WTC11 (cell line): ENCODE data around the gene PPTC7. TPM values are rescaled to one million over a fixed set of nuclear protein-coding genes. Genes with fewer than 3 reads are reported as not detected.

Experiments used
- ATAC-seq: fragments of 200-7000 bp; cut with Tn5 transposase; 2 replicates; pipeline ENCODE4 v1.10.0; 2021; ENCODE audit warnings: mild to moderate bottlenecking, moderate library complexity
- CTCF ChIA-PET: fragments of 300-600 bp; sonication (Branson Sonifier 250); formaldehyde crosslinking; loops from one replicate; lab custom pipeline; 2021; ENCODE audit warnings: antibody characterized with exemption; lab: Charles Lee
- POLR2A ChIA-PET: fragments of 350-600 bp; sonication (Branson Sonifier 250); formaldehyde crosslinking; loops from one replicate; lab custom pipeline; 2021; ENCODE audit warnings: antibody characterized with exemption; lab: Charles Lee
- DNase-seq: peaks from one replicate; pipeline ENCODE4 v3.0.0; 2021; ENCODE audit warnings: low spot score
- H3K27ac Mint-ChIP-seq: 2 replicates; pipeline ENCODE4 v1.8.0; 2021; ENCODE audit warnings: mixed read lengths
- H3K27me3 Mint-ChIP-seq: 2 replicates; pipeline ENCODE4 v1.8.0; 2021; ENCODE audit warnings: low read depth, mild to moderate bottlenecking, moderate library complexity, mixed read lengths
- H3K36me3 Mint-ChIP-seq: 2 replicates; pipeline ENCODE4 v1.8.0; 2021; ENCODE audit warnings: mixed read lengths
- H3K4me1 Mint-ChIP-seq: 2 replicates; pipeline ENCODE4 v1.8.0; 2022; ENCODE audit warnings: mixed read lengths
- H3K4me3 Mint-ChIP-seq: 2 replicates; pipeline ENCODE4 v1.8.0; 2021; ENCODE audit warnings: mild to moderate bottlenecking, moderate library complexity, mixed read lengths
- H3K9me3 Mint-ChIP-seq: 2 replicates; pipeline ENCODE4 v1.8.0; 2021; ENCODE audit warnings: mixed read lengths
- AFF4 ChIP-seq: sonication (generic); formaldehyde crosslinking; IDR thresholded peaks from 2 replicates; pipeline ENCODE4 v1.8.1; 2023; ENCODE audit warnings: mild to moderate bottlenecking, missing genetic modification reagents, borderline replicate concordance
- ATF1 ChIP-seq: sonication (generic); formaldehyde crosslinking; IDR thresholded peaks from 2 replicates; pipeline ENCODE4 v1.8.1; 2023; ENCODE audit warnings: mild to moderate bottlenecking, moderate library complexity, missing genetic modification reagents
- ATF3 ChIP-seq: sonication (generic); formaldehyde crosslinking; conservative IDR thresholded peaks from 2 replicates; pipeline ENCODE4 v1.8.1; 2022; ENCODE audit warnings: mild to moderate bottlenecking, missing genetic modification reagents
- HMGA2 ChIP-seq: fragments of 250-450 bp; sonication (Bioruptor Pico); IDR thresholded peaks from 2 replicates; pipeline ENCODE4 v1.4.0; 2021; ENCODE audit warnings: mild to moderate bottlenecking, moderate library complexity
- JAZF1 ChIP-seq: fragments of 250-450 bp; sonication (Bioruptor Pico); IDR thresholded peaks from 2 replicates; pipeline ENCODE4 v1.9.0; 2021; ENCODE audit warnings: moderate library complexity, mild to moderate bottlenecking, inconsistent platforms
- KAT7 ChIP-seq: sonication (generic); formaldehyde crosslinking; IDR thresholded peaks from 2 replicates; pipeline ENCODE4 v1.8.1; 2023; ENCODE audit warnings: missing genetic modification reagents, mild to moderate bottlenecking, borderline replicate concordance
- MXD4 ChIP-seq: fragments of 250-450 bp; sonication (Bioruptor Pico); IDR thresholded peaks from 2 replicates; pipeline ENCODE4 v1.8.0; 2021; ENCODE audit warnings: mild to moderate bottlenecking, moderate library complexity, borderline replicate concordance
- NFATC4 ChIP-seq: fragments of 250-450 bp; sonication (Bioruptor Pico); IDR thresholded peaks from 2 replicates; pipeline ENCODE4 v1.9.0; 2021; ENCODE audit warnings: mild to moderate bottlenecking
- NFYB ChIP-seq: sonication (generic); formaldehyde crosslinking; conservative IDR thresholded peaks from 2 replicates; pipeline ENCODE4 v1.8.0; 2022; ENCODE audit warnings: low read depth, missing genetic modification reagents
- SMAD4 ChIP-seq: sonication (generic); formaldehyde crosslinking; IDR thresholded peaks from 2 replicates; pipeline ENCODE4 v1.8.0; 2022; ENCODE audit warnings: mild to moderate bottlenecking, missing genetic modification reagents
- SOX15 ChIP-seq: fragments of 250-450 bp; sonication (Bioruptor Pico); IDR thresholded peaks from 2 replicates; pipeline ENCODE4 v1.9.0; 2021; ENCODE audit warnings: mild to moderate bottlenecking
- SP1 ChIP-seq: sonication (generic); formaldehyde crosslinking; conservative IDR thresholded peaks from 2 replicates; pipeline ENCODE4 v1.8.1; 2022; ENCODE audit warnings: missing genetic modification reagents
- TEAD1 ChIP-seq: sonication (generic); formaldehyde crosslinking; IDR thresholded peaks from 2 replicates; pipeline ENCODE4 v1.8.0; 2022; ENCODE audit warnings: mild to moderate bottlenecking, missing genetic modification reagents
- TEAD4 ChIP-seq: sonication (generic); formaldehyde crosslinking; IDR thresholded peaks from 2 replicates; pipeline ENCODE4 v1.8.0; 2022; ENCODE audit warnings: mild to moderate bottlenecking, missing genetic modification reagents
- USF1 ChIP-seq: sonication (generic); formaldehyde crosslinking; IDR thresholded peaks from 2 replicates; pipeline ENCODE4 v1.8.0; 2022; ENCODE audit warnings: mild to moderate bottlenecking, missing genetic modification reagents
- ZNF138 ChIP-seq: sonication (generic); formaldehyde crosslinking; conservative IDR thresholded peaks from 2 replicates; pipeline ENCODE4 v1.8.1; 2022; ENCODE audit warnings: mild to moderate bottlenecking, moderate library complexity, missing genetic modification reagents
- ZNF232 ChIP-seq: sonication (generic); formaldehyde crosslinking; IDR thresholded peaks from 2 replicates; pipeline ENCODE4 v1.8.0; 2022; ENCODE audit warnings: mild to moderate bottlenecking, missing genetic modification reagents
- ZNF281 ChIP-seq: sonication (generic); formaldehyde crosslinking; IDR thresholded peaks from 2 replicates; pipeline ENCODE4 v1.8.0; 2023; ENCODE audit warnings: mild to moderate bottlenecking, missing genetic modification reagents
- total RNA-seq: library from RNA; stranded (reverse); gene quantifications from 3 replicates; pipeline ENCODE4 v1.2.3, GENCODE V29; 2021
- TF ChIP-seq, protein P1 (sequence below): sonication (generic); formaldehyde crosslinking; IDR thresholded peaks from 2 replicates; pipeline ENCODE4 v1.8.0; 2023; ENCODE audit warnings: missing genetic modification reagents
- TF ChIP-seq, protein P2 (sequence below): fragments of 250-450 bp; sonication (Bioruptor Pico); IDR thresholded peaks from 2 replicates; pipeline ENCODE4 v1.9.0; 2021; ENCODE audit warnings: mild to moderate bottlenecking, borderline replicate concordance
- TF ChIP-seq, protein P3 (sequence below): fragments of 250-450 bp; sonication (Bioruptor Pico); IDR thresholded peaks from 2 replicates; pipeline ENCODE4 v1.8.0; 2021; ENCODE audit warnings: mild to moderate bottlenecking
- TF ChIP-seq, protein P4 (sequence below): sonication (generic); formaldehyde crosslinking; IDR thresholded peaks from 2 replicates; pipeline ENCODE4 v1.8.1; 2023; ENCODE audit warnings: mild to moderate bottlenecking, moderate library complexity, missing genetic modification reagents

PPTC7 gene
- total RNA-seq, 1 experiment from 2014 or later = 15.6 TPM

DNA sequence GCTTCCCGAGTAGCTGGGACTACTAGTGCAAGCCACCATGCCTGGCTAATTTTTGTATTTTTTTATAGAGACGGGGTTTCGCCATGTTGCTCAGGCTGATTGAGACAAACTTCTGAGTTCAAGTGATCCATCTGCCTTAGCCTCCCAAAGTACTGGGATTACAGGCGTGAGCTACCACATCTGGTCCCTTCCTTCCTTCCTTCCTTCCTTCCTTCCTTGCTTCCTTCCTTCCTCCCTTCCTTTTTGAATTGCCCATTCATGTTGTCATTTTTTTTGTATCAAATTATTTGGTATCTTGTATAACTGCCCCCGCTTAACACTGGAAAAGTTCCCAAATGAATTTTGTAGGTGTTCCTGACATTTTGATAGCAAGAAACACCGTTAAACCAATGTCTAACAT is 69.3 kb downstream of the PPTC7 start (continued):
- TF ChIP-seq ZNF281 (CRISPR knock-in tag) (no peak), KAT7 (no peak), HMGA2 (no peak), MXD4 (CRISPR knock-in tag) (no peak), SMAD4 (CRISPR knock-in tag) (no peak), ZNF138 (CRISPR knock-in tag) (no peak), ATF1 (CRISPR knock-in tag) (no peak), JAZF1 (no peak), SP1 (CRISPR knock-in tag) (no peak), ZNF232 (CRISPR knock-in tag) (no peak)
- TF ChIP-seq, protein P1, sequence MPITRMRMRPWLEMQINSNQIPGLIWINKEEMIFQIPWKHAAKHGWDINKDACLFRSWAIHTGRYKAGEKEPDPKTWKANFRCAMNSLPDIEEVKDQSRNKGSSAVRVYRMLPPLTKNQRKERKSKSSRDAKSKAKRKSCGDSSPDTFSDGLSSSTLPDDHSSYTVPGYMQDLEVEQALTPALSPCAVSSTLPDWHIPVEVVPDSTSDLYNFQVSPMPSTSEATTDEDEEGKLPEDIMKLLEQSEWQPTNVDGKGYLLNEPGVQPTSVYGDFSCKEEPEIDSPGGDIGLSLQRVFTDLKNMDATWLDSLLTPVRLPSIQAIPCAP (CRISPR knock-in tag) = no peak
- TF ChIP-seq, protein P2, sequence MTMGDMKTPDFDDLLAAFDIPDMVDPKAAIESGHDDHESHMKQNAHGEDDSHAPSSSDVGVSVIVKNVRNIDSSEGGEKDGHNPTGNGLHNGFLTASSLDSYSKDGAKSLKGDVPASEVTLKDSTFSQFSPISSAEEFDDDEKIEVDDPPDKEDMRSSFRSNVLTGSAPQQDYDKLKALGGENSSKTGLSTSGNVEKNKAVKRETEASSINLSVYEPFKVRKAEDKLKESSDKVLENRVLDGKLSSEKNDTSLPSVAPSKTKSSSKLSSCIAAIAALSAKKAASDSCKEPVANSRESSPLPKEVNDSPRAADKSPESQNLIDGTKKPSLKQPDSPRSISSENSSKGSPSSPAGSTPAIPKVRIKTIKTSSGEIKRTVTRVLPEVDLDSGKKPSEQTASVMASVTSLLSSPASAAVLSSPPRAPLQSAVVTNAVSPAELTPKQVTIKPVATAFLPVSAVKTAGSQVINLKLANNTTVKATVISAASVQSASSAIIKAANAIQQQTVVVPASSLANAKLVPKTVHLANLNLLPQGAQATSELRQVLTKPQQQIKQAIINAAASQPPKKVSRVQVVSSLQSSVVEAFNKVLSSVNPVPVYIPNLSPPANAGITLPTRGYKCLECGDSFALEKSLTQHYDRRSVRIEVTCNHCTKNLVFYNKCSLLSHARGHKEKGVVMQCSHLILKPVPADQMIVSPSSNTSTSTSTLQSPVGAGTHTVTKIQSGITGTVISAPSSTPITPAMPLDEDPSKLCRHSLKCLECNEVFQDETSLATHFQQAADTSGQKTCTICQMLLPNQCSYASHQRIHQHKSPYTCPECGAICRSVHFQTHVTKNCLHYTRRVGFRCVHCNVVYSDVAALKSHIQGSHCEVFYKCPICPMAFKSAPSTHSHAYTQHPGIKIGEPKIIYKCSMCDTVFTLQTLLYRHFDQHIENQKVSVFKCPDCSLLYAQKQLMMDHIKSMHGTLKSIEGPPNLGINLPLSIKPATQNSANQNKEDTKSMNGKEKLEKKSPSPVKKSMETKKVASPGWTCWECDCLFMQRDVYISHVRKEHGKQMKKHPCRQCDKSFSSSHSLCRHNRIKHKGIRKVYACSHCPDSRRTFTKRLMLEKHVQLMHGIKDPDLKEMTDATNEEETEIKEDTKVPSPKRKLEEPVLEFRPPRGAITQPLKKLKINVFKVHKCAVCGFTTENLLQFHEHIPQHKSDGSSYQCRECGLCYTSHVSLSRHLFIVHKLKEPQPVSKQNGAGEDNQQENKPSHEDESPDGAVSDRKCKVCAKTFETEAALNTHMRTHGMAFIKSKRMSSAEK (CRISPR knock-in tag) = no peak

DNA sequence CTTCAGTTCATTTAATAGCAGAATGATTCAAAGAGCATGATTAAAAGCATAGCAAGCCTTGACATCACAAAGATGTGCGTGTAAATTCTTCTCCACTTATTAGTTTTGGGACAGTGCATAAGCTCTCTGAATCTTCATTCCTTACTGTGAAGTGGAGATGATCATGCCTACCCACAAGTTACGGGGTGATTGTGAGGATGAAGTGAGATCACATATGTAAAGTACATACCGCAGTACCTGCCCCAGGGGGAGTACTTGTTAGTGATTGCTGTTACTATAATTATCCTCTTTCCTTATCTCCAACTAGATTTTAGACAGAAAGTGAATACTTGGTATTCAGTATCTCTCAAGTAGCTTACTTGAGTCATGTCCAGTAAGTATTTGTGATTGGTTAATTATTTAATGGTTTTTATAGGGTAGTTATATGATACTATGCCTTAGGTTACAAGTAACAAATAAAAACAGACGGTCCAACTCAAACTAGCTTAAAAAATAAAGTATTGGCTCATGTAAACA is 75.0 kb downstream of the PPTC7 start:
- no peak for ATAC-seq
- peaks cover 26% of the 10 kb centered on the region for H3K27me3 Mint-ChIP-seq
- no peak overlapping the region for H3K27ac Mint-ChIP-seq
- H3K4me1 Mint-ChIP-seq = no peaks in the 10 kb centered on the region
- ChIA-PET POLR2A (interaction anchor here (0.6 kb wide), 1 partner anchor 152 kb away, joined by 4 read pairs; no protein-coding TSS in a partner anchor), CTCF (interaction anchor here (1.2 kb wide), 1 partner anchor 39 kb away, joined by 7 read pairs; the partner anchor contains the start of gene FAM216A)
- H3K4me3 Mint-ChIP-seq = no peak overlapping the region
- 0 out of 2 replicates have a peak, but pooled peaks cover 4% of the 10 kb centered on the region for H3K9me3 Mint-ChIP-seq
- H3K36me3 Mint-ChIP-seq = no peaks in the 10 kb centered on the region
- DNase-seq = no peak
- TF ChIP-seq, protein P3, sequence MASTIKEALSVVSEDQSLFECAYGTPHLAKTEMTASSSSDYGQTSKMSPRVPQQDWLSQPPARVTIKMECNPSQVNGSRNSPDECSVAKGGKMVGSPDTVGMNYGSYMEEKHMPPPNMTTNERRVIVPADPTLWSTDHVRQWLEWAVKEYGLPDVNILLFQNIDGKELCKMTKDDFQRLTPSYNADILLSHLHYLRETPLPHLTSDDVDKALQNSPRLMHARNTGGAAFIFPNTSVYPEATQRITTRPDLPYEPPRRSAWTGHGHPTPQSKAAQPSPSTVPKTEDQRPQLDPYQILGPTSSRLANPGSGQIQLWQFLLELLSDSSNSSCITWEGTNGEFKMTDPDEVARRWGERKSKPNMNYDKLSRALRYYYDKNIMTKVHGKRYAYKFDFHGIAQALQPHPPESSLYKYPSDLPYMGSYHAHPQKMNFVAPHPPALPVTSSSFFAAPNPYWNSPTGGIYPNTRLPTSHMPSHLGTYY (CRISPR knock-in tag) = no peak
- TF ChIP-seq TEAD4 (CRISPR knock-in tag) (no peak), TEAD1 (CRISPR knock-in tag) (no peak), NFATC4 (CRISPR knock-in tag) (no peak), ATF3 (CRISPR knock-in tag) (no peak), NFYB (CRISPR knock-in tag) (no peak), USF1 (CRISPR knock-in tag) (no peak), SOX15 (CRISPR knock-in tag) (no peak), AFF4 (no peak)
- TF ChIP-seq, protein P4, sequence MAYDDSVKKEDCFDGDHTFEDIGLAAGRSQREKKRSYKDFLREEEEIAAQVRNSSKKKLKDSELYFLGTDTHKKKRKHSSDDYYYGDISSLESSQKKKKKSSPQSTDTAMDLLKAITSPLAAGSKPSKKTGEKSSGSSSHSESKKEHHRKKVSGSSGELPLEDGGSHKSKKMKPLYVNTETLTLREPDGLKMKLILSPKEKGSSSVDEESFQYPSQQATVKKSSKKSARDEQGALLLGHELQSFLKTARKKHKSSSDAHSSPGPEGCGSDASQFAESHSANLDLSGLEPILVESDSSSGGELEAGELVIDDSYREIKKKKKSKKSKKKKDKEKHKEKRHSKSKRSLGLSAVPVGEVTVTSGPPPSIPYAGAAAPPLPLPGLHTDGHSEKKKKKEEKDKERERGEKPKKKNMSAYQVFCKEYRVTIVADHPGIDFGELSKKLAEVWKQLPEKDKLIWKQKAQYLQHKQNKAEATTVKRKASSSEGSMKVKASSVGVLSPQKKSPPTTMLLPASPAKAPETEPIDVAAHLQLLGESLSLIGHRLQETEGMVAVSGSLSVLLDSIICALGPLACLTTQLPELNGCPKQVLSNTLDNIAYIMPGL (CRISPR knock-in tag) = no peak
